HepG2 (cell line): ENCODE data around the gene SYNPO. TPM values are rescaled to one million over a fixed set of nuclear protein-coding genes. Genes with fewer than 3 reads are reported as not detected.

Experiments
- polyA plus RNA-seq, 8 experiments: library from polyadenylated mRNA; depleted of rRNA in 3 of 8; stranded (reverse) in 7 of 8; unstranded in 1 of 8; fragments of >200 nt; fragmentation: Illumina TruSeq in 4 of 8; extraction: Trizol in 4 of 8; gene quantifications; 2 replicates each; pipeline versions ENCODE4 v1.2.1 to v1.2.3, GENCODE V29; 2011 to 2016; ENCODE audit warnings: low read depth in 4 of 8, missing spikeins in 1 of 8, mixed read lengths in 1 of 8; ENCODE audit not compliant: insufficient read depth in 1 of 8
- total RNA-seq, 5 experiments: library from RNA; depleted of rRNA; stranded (reverse); fragments of >200 nt; fragmentation: Illumina TruSeq; extraction: Trizol; gene quantifications; 2 replicates each; pipeline ENCODE4 v1.2.3, GENCODE V29; 2016; ENCODE audit warnings: low read depth in 1 of 5
- TF ChIP-seq, protein P1 (sequence below): sonication (generic); formaldehyde crosslinking; IDR thresholded peaks from 2 replicates; pipeline ENCODE4 v1.4.0; 2020; ENCODE audit warnings: missing genetic modification reagents, borderline replicate concordance

Gene SYNPO
- total and polyA plus RNA-seq, 2 of the 13 experiments (the other 11 are each of a cell fraction or from before 2014, with no cell fraction given), result 0.09 to 0.30 TPM

DNA sequence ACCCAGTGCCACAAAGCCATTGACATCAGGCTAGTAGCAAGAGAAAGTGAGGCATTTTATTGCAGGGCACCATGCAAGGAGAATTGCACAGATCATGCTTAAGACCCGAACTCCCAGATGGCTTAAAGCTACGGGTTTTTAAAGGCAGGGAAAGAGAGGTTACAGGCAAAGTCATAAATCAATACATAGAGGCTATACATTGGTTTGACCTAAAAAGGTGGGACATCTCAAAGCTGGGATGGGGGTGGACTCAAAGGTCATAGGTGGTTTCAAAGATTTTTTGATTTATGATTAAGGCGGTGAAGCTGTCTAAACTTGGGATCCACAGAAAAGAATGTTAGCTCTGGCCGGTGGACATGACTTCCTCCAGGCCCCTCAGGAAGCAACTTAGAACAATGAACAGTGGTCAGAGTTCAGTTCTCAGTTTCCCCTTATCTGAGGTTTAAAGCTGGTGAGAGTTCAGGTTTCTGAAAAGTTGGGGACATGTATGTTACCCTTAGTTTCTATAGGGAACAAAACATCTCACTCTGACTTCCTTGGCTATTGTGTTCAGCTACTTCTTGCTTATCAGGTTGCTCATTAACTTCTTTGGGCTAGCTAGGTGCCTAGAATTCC is 66.4 kb downstream of the SYNPO start (continued):
- TF ChIP-seq, protein P1, sequence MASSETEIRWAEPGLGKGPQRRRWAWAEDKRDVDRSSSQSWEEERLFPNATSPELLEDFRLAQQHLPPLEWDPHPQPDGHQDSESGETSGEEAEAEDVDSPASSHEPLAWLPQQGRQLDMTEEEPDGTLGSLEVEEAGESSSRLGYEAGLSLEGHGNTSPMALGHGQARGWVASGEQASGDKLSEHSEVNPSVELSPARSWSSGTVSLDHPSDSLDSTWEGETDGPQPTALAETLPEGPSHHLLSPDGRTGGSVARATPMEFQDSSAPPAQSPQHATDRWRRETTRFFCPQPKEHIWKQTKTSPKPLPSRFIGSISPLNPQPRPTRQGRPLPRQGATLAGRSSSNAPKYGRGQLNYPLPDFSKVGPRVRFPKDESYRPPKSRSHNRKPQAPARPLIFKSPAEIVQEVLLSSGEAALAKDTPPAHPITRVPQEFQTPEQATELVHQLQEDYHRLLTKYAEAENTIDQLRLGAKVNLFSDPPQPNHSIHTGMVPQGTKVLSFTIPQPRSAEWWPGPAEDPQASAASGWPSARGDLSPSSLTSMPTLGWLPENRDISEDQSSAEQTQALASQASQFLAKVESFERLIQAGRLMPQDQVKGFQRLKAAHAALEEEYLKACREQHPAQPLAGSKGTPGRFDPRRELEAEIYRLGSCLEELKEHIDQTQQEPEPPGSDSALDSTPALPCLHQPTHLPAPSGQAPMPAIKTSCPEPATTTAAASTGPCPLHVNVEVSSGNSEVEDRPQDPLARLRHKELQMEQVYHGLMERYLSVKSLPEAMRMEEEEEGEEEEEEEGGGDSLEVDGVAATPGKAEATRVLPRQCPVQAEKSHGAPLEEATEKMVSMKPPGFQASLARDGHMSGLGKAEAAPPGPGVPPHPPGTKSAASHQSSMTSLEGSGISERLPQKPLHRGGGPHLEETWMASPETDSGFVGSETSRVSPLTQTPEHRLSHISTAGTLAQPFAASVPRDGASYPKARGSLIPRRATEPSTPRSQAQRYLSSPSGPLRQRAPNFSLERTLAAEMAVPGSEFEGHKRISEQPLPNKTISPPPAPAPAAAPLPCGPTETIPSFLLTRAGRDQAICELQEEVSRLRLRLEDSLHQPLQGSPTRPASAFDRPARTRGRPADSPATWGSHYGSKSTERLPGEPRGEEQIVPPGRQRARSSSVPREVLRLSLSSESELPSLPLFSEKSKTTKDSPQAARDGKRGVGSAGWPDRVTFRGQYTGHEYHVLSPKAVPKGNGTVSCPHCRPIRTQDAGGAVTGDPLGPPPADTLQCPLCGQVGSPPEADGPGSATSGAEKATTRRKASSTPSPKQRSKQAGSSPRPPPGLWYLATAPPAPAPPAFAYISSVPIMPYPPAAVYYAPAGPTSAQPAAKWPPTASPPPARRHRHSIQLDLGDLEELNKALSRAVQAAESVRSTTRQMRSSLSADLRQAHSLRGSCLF (CRISPR knock-in tag), result no peak
- TF ChIP-seq, all 625 proteins: peak for 0

Other genes starting within 250 kb of the SYNPO start
- gene CD74, start 227.8 kb upstream of the SYNPO start, total RNA-seq (2016; rRNA removed; fragmentation: Illumina TruSeq; extraction: Trizol), result 30.1 and 84.4 TPM in 2 replicates
- 34.1 and 56.4 TPM in 2 replicates for gene CD74, start 227.8 kb upstream of the SYNPO start, polyA plus RNA-seq (2011; rRNA removed)
- 2,116 and 2,466 TPM in 2 replicates for gene RPS14, start 190.9 kb upstream of the SYNPO start, total RNA-seq (2016; rRNA removed; fragmentation: Illumina TruSeq; extraction: Trizol)
- gene RPS14, start 190.9 kb upstream of the SYNPO start, polyA plus RNA-seq (2011; rRNA removed), result 3,058 and 3,295 TPM in 2 replicates
- gene NDST1, start 132.5 kb upstream of the SYNPO start, total RNA-seq (2016; rRNA removed; fragmentation: Illumina TruSeq; extraction: Trizol), result 22.1 and 26.2 TPM in 2 replicates
- 23.8 and 35.0 TPM in 2 replicates for gene NDST1, start 132.5 kb upstream of the SYNPO start, polyA plus RNA-seq (2011; rRNA removed)
- not detected in 2 replicates for gene MYOZ3, start 20.6 kb downstream of the SYNPO start, total RNA-seq (2016; rRNA removed; fragmentation: Illumina TruSeq; extraction: Trizol)
- 0.05 TPM in 1 of 2 replicates, not detected in the other for gene MYOZ3, start 20.6 kb downstream of the SYNPO start, polyA plus RNA-seq (2011; rRNA removed)
- gene RBM22, start 60.4 kb downstream of the SYNPO start, total RNA-seq (2016; rRNA removed; fragmentation: Illumina TruSeq; extraction: Trizol), result 27.7 and 28.3 TPM in 2 replicates
- 27.3 and 35.0 TPM in 2 replicates for gene RBM22, start 60.4 kb downstream of the SYNPO start, polyA plus RNA-seq (2011; rRNA removed)
- 26.9 and 39.7 TPM in 2 replicates for gene DCTN4, start 118.4 kb downstream of the SYNPO start, total RNA-seq (2016; rRNA removed; fragmentation: Illumina TruSeq; extraction: Trizol)
- 21.5 and 24.1 TPM in 2 replicates for gene DCTN4, start 118.4 kb downstream of the SYNPO start, polyA plus RNA-seq (2011; rRNA removed)
- gene SMIM3, start 138.1 kb downstream of the SYNPO start, total RNA-seq (2016; rRNA removed; fragmentation: Illumina TruSeq; extraction: Trizol), result 11.6 and 14.1 TPM in 2 replicates
- gene SMIM3, start 138.1 kb downstream of the SYNPO start, polyA plus RNA-seq (2011; rRNA removed), result 71.3 and 96.7 TPM in 2 replicates
- not detected in 2 replicates for gene IRGM, start 205.9 kb downstream of the SYNPO start, total RNA-seq (2016; rRNA removed; fragmentation: Illumina TruSeq; extraction: Trizol)
- not detected in 2 replicates for gene IRGM, start 205.9 kb downstream of the SYNPO start, polyA plus RNA-seq (2011; rRNA removed)